Natural killer cell treated with Interleukin-12 subunit alpha and Interleukin-12 subunit beta and Interleukin-15 and Interleukin-18, amount 100 ng/mL, for 72 hours (primary cell): Measurements from ENCODE around the gene TUBB. TPM values are rescaled to one million over a fixed set of nuclear protein-coding genes. Genes with fewer than 3 reads are reported as not detected.

Experiments used
- ATAC-seq, 2 donors: fragments of 150-1000 bp; cut with Tn5 transposase in 1 of 2; sonication (Bioruptor Pico), chemical (Tn5 transposase) in 1 of 2; 2 replicates each; pipeline ENCODE4 v1.10.0; 2021
- DNase-seq: peaks from one replicate; pipeline ENCODE4 v3.0.0; 2022; ENCODE audit warnings: low spot score
- H3K27ac Mint-ChIP-seq, 2 donors: 1 replicate in 1 of 2; 2 replicates in 1 of 2; pipeline ENCODE4 v1.8.0; 2022; ENCODE audit warnings: mixed read lengths in 2 of 2, mild to moderate bottlenecking in 1 of 2, moderate library complexity in 1 of 2
- H3K27me3 Mint-ChIP-seq, 2 donors: 1 replicate in 1 of 2; 2 replicates in 1 of 2; pipeline ENCODE4 v1.8.0; 2022; ENCODE audit warnings: mixed read lengths in 2 of 2
- H3K36me3 Mint-ChIP-seq: one replicate; pipeline ENCODE4 v1.8.0; 2022; ENCODE audit warnings: mixed read lengths
- H3K4me1 Mint-ChIP-seq, 2 donors: 1 replicate in 1 of 2; 2 replicates in 1 of 2; pipeline ENCODE4 v1.8.0; 2022; ENCODE audit warnings: low read depth in 2 of 2, mixed read lengths in 2 of 2, mild to moderate bottlenecking in 1 of 2
- H3K4me3 Mint-ChIP-seq: one replicate; pipeline ENCODE4 v1.8.0; 2022; ENCODE audit warnings: mixed read lengths
- H3K9me3 Mint-ChIP-seq: 2 replicates; pipeline ENCODE4 v1.8.0; 2022; ENCODE audit warnings: mixed read lengths
- total RNA-seq, 2 donors: library from RNA; stranded (reverse); gene quantifications; one replicate each; pipeline ENCODE4 v1.2.3, GENCODE V29; 2022

Gene TUBB
- total RNA-seq, 2 donors from 2014 or later, result 938 to 1,043 TPM

DNA sequence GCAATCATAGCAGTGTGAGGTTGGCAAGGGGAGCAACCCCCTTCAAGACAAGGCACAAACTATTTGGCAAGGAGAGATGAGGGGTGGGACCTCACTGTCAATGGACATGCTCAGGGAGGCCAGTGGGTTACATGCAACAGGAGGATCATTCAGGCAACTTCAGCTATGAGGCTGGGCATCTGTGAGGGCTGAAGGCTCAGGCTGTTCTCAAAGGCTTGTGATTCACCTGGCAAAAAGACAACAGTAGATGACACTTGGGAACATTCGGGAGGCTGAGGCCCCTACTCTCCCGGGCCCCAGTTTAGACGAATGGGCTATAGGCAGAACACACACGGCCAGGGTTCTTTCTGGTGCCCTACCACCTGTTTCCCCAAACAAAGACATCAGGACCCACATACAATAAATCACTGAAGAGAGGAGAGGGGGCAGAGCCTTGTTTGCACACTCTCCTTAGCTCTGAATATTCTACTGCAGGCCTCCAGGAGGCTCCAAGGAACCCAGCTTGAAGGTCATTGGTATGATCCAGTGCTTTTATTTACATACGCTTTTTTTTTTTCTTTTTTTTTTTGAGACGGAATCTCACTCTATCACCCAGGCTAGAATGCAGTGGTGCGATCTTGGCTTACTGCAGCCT is 7.9 kb downstream of the TUBB start:
- Mint-ChIP-seq H3K9me3 (no peaks in the 10 kb centered on the region), H3K4me1 (peaks cover 28 to 44% of the 10 kb centered on the region in 2 donors), H3K36me3 (peaks cover 28% of the 10 kb centered on the region), H3K27ac (no peak overlapping the region), H3K4me3 (no peak overlapping the region), H3K27me3 (no peaks in the 10 kb centered on the region)
- ATAC-seq (no peak), DNase-seq (no peak)

DNA sequence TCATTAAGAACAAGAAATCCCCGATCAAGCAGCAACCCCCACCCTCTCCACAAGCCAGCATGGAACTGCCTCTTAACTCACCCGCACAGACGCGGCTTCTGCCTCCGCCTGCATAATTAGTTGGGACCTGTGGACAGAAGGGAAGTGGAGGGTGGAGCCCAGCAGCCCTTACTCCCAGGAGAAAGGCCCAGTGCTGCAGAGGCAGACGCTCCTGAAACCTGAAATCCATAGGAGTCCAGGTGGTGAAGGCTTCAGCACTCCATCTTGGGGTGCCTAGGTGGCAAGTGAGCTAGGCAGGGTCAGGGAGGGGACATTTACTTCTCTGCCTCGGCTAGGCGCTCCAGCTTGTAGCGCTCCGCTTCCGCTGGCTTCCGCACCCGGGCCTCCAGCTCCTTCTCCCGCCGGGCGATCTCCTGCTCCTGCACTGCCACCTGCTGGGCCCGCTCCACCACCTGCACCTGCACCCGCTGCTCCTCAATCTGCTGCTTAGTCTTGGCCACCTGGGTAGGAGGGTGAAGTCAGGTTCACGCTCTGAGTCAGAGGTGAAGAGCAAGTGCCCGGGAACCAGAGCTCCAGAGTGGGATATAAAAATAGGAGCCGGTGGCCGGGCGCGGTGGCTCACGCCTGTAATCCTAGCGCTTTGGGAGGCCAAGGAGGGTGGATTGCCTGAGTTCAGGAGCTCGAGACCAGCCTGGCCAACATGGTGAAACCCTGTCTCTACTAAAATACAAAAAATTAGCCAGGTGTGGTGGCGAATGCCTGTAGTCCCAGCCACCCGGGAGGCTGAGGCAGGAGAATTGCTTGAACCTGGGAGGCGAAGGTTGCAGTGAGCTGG is 10.7 kb downstream of the TUBB start:
- DNase-seq (no peak), ATAC-seq (peak; percentile 79 to 82)
- Mint-ChIP-seq H3K4me3 (no peak overlapping the region), H3K9me3 (no peaks in the 10 kb centered on the region), H3K4me1 (peaks cover 7 to 30% of the 10 kb centered on the region in 2 donors), H3K27ac (no peak overlapping the region), H3K27me3 (no peaks in the 10 kb centered on the region), H3K36me3 (peaks cover 10% of the 10 kb centered on the region)

DNA sequence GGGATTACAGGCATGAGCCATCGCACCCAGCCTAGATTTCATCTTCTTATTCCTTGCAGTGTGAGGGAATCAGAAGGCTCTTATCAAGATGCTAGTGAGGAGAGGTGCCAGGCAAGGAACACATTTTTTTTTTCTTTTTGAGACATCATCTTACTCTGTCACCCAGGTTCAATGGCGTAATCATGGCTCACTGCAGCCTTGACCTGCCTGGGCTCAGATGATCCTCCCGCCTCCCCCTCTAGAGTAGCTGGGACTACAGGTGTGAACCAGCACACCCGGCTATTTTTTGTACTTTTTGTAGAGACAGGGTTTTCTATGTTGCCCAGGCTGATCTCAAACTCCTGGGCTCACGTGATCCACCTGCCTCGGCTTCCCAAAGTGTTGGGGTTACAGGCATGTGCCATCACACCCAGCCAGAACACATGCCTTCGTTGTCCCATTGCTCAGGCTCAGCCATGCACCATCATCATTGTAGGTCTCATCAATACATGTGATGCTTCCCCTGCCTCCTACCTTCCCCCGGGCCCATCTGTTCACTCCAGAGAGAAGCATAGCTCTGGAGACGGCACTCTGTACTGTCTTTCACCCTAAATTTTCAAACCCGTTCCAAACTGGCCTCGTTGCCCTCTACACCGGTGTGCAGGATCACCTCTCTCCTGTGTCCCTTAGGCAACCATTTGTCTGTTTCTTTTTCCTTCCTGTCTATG is 12.2 kb downstream of the TUBB start:
- Mint-ChIP-seq H3K27ac (no peak overlapping the region), H3K4me3 (no peak overlapping the region), H3K27me3 (no peaks in the 10 kb centered on the region), H3K4me1 (peaks cover 21 to 40% of the 10 kb centered on the region in 2 donors), H3K9me3 (no peaks in the 10 kb centered on the region), H3K36me3 (peaks cover 21% of the 10 kb centered on the region)
- ATAC-seq (no peak), DNase-seq (no peak)

DNA sequence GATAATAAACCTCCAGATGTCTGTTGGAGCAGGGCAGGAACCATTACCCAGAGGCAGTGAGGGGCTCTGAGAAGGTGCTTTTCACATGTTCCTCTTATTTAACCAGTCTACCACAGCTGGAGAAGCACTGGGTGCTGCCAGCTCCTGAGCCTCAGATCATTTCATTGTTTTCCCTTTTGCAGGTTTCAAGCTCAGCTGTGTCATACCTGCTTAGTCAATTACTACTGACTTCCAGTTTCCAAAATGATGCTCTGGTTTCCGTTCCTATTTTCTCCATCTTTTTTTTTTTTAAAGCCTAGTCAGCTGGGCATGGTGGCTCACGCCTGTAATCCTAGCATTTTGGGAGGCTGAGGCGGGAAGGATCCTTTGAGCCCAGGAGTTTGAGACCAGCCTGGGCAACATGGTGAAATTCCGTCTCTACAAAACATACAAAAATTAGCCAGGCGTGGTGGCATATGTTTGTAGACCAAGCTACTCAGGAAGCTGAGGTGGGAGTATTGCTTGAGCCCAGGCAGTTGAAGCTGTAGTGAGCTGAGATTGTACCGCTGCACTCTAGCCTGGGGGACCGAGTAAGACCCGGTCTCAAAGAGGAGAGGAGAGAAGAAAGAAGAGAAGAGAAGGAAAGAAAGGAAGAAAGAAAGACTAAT is 15.6 kb downstream of the TUBB start:
- Mint-ChIP-seq H3K27me3 (no peaks in the 10 kb centered on the region), H3K4me1 (peaks cover 54 to 59% of the 10 kb centered on the region in 2 donors), H3K9me3 (no peaks in the 10 kb centered on the region), H3K4me3 (peak overlapping the region; percentile 86), H3K36me3 (peaks cover 36% of the 10 kb centered on the region), H3K27ac (peak overlapping the region; percentile 87 to 89)
- ATAC-seq (no peak), DNase-seq (no peak)

DNA sequence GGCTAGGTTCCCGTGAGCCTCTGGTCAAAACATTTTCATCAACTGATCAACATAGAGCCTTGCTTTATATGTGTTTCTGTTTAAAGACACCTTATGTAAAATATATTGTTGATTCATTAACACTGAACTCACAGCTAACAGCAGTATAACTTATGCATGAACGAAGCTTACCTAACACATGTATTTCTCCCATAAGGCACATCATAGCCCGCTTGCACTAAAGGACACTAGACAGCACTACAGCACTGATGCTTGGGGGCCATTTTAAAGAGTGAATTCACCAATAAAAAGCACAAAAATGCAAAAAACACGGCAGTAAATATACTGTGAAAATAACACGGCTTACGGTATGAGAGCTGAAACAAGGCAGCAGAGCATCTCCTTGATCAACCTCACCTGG is 18.4 kb downstream of the TUBB start:
- DNase-seq (no peak), ATAC-seq (no peak)
- Mint-ChIP-seq H3K36me3 (peaks cover 49% of the 10 kb centered on the region), H3K27ac (peak overlapping the region; percentile 12 to 87), H3K27me3 (no peaks in the 10 kb centered on the region), H3K4me1 (peaks cover 62 to 64% of the 10 kb centered on the region in 2 donors), H3K4me3 (peak overlapping the region; percentile 94), H3K9me3 (no peaks in the 10 kb centered on the region)

DNA sequence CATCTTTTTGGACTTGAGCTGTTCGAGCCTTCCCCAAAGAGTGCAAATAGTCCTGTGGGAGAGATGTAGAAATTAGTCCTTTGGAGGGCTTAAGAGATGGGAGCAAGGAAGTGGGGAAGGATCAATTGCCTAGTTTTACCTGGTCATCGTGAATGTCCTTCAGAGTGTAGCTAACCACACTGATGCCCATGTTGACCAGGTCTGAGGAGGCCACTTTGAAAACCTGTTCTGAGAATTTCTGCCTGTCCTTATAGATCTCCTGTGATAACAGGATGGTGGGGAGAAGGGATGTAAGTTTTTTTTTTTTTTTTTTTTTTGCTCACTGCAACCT is 20.4 kb downstream of the TUBB start:
- H3K9me3 Mint-ChIP-seq, result no peaks in the 10 kb centered on the region
- DNase-seq, result no peak

DNA sequence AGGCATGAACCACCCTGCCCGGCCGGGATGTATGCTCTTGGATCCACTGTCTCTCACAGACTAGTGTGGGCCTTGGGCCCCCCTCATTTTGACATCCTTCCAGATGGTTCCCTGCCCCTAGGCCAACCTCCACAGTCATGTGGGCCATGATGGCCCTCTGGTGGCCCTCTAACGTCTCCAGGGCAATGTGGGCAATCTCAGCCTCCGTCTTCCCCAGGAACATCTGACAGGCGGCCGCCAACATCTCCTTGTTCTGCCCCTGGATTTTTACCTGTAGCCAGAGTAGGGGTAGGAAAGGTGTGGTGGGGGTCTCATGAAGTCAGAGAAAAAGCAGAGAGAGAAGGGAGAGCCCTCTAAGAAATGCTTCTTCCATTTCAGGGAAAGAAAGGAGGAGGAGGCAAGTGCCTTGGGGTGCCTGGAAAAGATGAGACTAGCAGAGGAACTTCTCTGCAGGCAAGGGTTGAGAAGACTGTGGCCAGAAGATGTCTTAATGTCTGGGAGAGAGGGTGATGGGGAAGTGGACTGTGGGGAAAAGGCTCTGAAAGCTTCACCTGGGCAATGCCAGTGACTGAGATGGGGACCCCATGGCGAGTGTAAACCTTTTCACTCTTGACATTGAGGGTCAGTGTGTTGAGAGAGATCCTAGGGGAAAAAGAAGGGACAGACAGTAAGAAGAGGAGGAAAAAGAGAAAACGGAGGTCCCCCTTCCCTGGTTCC is 21.1 kb downstream of the TUBB start:
- Mint-ChIP-seq H3K4me1 (peaks cover 62 to 74% of the 10 kb centered on the region in 2 donors), H3K4me3 (peak overlapping the region; percentile 94)
- no peak for ATAC-seq

More for the DNA sequence above, 20.4 kb downstream of the TUBB start:
- H3K4me3 Mint-ChIP-seq, result peak overlapping the region; percentile 94
- H3K27me3 Mint-ChIP-seq, result no peaks in the 10 kb centered on the region
- ATAC-seq, result no peak
- peaks cover 68 to 79% of the 10 kb centered on the region in 2 donors for H3K4me1 Mint-ChIP-seq
- peaks cover 50% of the 10 kb centered on the region for H3K36me3 Mint-ChIP-seq
- H3K27ac Mint-ChIP-seq, result peak overlapping the region; percentile 87 to 95

DNA sequence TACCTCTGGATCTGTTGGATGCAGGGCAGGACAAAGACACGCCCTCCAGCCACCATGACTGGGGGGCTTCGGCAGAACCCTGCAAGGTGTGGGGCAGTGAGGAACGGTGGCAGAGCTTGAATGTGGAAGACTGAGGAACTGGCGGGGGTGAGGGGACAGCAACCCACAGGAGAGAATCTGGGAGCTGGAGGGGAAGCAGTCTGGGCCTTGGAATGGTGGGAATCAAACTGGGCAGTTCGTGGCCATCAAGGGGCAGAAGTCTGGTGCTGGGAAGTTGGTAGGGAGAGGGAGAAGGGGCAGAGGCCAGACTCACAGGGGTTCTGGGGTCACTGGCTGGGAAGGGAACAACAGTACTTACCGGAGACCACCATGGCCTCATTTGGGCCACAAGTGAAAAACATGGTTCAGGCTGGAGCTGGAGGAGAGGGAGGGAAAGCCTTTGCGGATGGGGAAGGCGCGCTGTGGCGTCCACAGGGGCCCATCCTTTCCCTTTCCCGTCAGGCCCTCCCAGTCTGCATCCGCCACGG is 21.7 kb downstream of the TUBB start:
- Mint-ChIP-seq H3K27me3 (no peaks in the 10 kb centered on the region), H3K9me3 (no peaks in the 10 kb centered on the region), H3K4me3 (peak overlapping the region; percentile 94), H3K4me1 (peaks cover 59 to 69% of the 10 kb centered on the region in 2 donors), H3K27ac (peak overlapping the region; percentile 87 to 95), H3K36me3 (peaks cover 40% of the 10 kb centered on the region)
- ATAC-seq (peak in 1 of 2 donors; percentile 4), DNase-seq (no peak)

More for the DNA sequence above, 21.1 kb downstream of the TUBB start:
- no peaks in the 10 kb centered on the region for H3K27me3 Mint-ChIP-seq
- peak overlapping the region; percentile 87 to 95 for H3K27ac Mint-ChIP-seq
- no peak for DNase-seq
- H3K36me3 Mint-ChIP-seq, result peaks cover 45% of the 10 kb centered on the region
- H3K9me3 Mint-ChIP-seq, result no peaks in the 10 kb centered on the region

DNA sequence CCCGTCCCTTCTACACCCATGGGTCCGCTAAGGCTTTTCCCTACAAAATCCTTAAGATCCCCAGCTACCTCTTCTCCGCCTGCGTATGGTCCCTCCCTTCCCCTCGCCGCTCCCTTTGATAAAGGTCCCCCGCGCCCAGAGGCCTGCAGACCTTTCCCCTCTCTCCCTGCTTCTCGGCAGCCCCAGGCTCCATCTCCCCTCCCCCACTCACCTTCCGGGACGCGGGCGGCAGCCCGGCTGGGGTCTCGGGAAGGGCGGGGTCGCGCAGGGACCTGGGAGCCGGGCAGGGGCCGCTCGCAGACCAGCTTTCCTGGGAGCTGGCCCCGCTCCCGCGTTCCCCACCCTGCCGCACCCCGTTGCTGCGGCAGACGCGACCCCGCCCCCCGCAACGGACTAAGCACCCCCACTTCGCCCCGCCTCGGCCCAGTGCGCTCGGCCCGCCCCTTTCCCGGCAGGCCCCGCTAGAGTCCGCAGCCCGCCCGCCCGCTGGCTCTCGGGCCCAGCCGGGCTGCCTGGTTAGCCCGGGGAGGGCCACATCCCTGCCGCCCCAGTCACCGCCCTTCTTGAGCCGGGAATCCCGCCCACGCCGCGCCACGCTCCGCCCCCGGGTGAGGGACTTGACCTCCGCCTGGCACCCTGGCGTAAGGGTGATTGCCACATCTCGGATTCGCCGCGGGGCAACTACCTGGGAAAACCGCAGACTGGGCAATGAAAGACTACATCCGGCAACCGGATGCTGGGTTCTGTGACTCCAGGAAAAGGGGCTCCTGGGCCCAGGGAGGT is 22.4 kb downstream of the TUBB start, which contains the start of gene FLOT1:
Gene FLOT1 (minus strand): TSS at position 372 of the 783 bp plus-strand sequence. CDS start 498 bp downstream, outside the sequence.
- peaks cover 57 to 67% of the 10 kb centered on the region in 2 donors for H3K4me1 Mint-ChIP-seq
- peaks cover 38% of the 10 kb centered on the region for H3K36me3 Mint-ChIP-seq
- no peaks in the 10 kb centered on the region for H3K9me3 Mint-ChIP-seq
- ATAC-seq, result peak; percentile 87 to 90
- no peaks in the 10 kb centered on the region for H3K27me3 Mint-ChIP-seq
- H3K27ac Mint-ChIP-seq, result peak within 1 kb of the TSS; percentile 87 to 95
- peak within 1 kb of the TSS; percentile 94 for H3K4me3 Mint-ChIP-seq
- DNase-seq, result peak; percentile 100

DNA sequence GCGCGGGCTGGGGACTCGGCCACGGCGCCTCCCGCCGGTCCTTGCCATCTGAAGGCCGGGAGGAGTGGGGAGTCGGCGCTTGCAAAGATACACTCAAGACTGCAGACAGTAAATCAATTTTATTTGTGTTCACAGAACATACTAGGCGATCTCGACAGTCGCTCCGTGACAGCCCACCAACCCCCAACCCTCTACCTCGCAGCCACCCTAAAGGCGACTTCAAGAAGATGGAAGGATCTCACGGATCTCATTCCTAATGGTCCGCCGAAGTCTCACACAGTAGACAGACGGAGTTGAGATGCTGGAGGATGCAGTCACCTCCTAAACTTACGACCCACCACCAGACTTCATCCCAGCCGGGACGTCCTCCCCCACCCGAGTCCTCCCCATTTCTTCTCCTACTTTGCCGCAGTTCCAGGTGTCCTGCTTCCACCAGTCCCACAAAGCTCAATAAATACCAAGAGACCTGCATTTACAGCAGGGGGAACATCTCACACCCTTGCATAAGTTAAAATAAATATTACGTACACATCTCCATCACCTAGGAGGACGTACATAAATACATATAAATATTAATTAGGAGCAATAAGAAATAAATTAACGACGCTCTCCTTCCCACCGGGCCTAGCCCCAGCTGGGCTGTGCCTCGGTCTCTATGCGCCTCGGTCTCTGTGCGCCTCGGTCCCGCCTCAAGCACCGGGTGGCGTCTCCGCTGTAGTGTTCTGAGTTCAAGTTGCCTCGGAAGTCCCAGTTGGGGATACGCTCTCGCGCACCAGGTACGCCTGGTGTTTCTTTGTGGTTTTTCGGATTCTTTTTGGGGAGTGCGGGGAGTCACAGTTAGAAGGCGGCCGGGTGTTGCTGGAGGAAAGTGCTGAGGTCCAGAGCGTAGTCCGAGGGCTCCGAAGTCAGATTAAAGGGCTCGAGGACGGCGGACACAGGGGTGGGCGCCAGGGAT is 23.2 kb downstream of the TUBB start:
- H3K27me3 Mint-ChIP-seq, result no peaks in the 10 kb centered on the region
- H3K4me1 Mint-ChIP-seq, result peaks cover 56 to 60% of the 10 kb centered on the region in 2 donors
- DNase-seq, result peak; percentile 68
- H3K9me3 Mint-ChIP-seq, result no peaks in the 10 kb centered on the region
- H3K4me3 Mint-ChIP-seq, result peak overlapping the region; percentile 94
- H3K27ac Mint-ChIP-seq, result peak overlapping the region; percentile 87 to 95
- H3K36me3 Mint-ChIP-seq, result peaks cover 38% of the 10 kb centered on the region
- ATAC-seq, result peak; percentile 0 to 8

DNA sequence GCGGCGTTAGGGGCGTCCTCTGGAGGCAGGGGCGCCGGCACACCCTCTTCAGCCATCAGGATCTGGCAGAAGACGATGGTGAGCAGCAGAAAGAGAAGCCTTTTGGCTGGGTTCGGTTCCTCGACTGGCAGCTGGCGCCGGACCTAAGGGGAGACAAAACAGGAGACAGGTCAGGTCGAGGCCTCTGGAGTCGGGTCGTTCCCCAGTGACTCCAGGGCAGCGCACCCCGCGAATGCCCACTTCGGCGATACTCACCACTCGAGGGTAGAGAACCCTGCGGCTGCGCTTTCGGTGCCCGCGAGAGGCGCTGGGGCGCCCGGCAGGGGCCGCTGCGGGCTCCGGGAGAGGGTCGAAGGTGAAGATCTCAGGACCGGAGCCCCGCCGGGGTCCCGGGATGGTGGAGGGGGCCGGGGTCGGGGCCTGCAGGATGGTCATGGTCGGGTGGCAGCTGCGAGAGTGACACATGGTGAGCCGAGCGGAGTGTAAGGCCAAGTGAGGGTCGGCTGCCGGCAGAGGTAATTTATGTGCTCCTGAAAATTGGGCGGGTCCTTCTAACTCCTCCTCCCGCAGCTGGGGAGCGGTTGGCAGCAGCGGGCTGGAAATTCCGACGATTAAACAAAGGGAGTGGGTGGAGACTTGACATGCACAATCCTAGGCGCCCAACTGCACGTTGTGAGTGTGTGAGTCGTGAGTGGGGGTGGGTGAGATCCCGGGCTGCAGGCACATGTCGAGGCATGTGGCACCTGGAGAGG is 24.1 kb downstream of the TUBB start, which contains the start of gene IER3:
Gene IER3 (minus strand): TSS at position 494 of the 752 bp plus-strand sequence. CDS start 29 bp downstream, at position 465.
- peaks cover 51% of the 10 kb centered on the region in 2 donors for H3K4me1 Mint-ChIP-seq
- peak within 1 kb of the TSS; percentile 87 to 95 for H3K27ac Mint-ChIP-seq
- no peaks in the 10 kb centered on the region for H3K27me3 Mint-ChIP-seq
- peak; percentile 94 for DNase-seq
- peak; percentile 69 to 81 for ATAC-seq
- H3K4me3 Mint-ChIP-seq, result peak within 1 kb of the TSS; percentile 94
- H3K9me3 Mint-ChIP-seq, result no peaks in the 10 kb centered on the region
- peaks cover 30% of the 10 kb centered on the region for H3K36me3 Mint-ChIP-seq
